Fibroblast of skin of right biceps (primary cell): ENCODE results near the gene CCNT2.
"Not testable (repeated sequence)": the region's sequence is repeated elsewhere in the genome, so short reads cannot be mapped to it uniquely, and the experiment has no call there.

Experiments used
- DNase-seq: peaks from one replicate; pipeline ENCODE4 v3.0.0-alpha.2; 2013

CCNT2 gene

GRCh38 chr2:134976074-134976702, 57.6 kb downstream of the CCNT2 start:
- no peak for DNase-seq

- not testable (repeated sequence) for DNase-seq
These were observed 58.5 kb downstream of the CCNT2 start for GRCh38 chr2:134977104-134977503.

- DNase-seq = no peak
These were observed 60.6 kb downstream of the CCNT2 start for GRCh38 chr2:134979221-134979620.

GRCh38 chr2:134980639-134981038, 62.0 kb downstream of the CCNT2 start:
- no peak for DNase-seq

- DNase-seq = no peak
These were observed 64.0 kb downstream of the CCNT2 start for GRCh38 chr2:134982603-134983002.

- DNase-seq = no peak
These were observed 66.4 kb downstream of the CCNT2 start for GRCh38 chr2:134985061-134985460.

- peak; percentile 11 for DNase-seq
These were observed 70.5 kb downstream of the CCNT2 start for GRCh38 chr2:134988994-134989605.

- no peak for DNase-seq
These were observed 80.9 kb downstream of the CCNT2 start for GRCh38 chr2:134999521-134999920.

GRCh38 chr2:135002836-135003235, 84.2 kb downstream of the CCNT2 start:
- DNase-seq = no peak

- DNase-seq = peak; percentile 60
These were observed 85.6 kb downstream of the CCNT2 start for GRCh38 chr2:135004005-135004746.

GRCh38 chr2:135005753-135006152, 87.1 kb downstream of the CCNT2 start:
- DNase-seq = no peak
